MM.1S (cell line): Measurements from ENCODE around the gene AMBRA1.

Experiments used
- DNase-seq: peaks from one replicate; pipeline ENCODE4 v3.0.0-alpha.2; 2015
- H2AFZ ChIP-seq: fragments of 300-600 bp; sonication (generic); 2 replicates; pipeline ENCODE4 v1.6.0; 2016; ENCODE audit warnings: antibody characterized with exemption, low read length
- H3F3A ChIP-seq: fragments of 300-600 bp; sonication (generic); 2 replicates; pipeline ENCODE4 v1.6.1; 2016; ENCODE audit warnings: mild to moderate bottlenecking, antibody characterized with exemption, low read length, moderate library complexity, mixed read lengths; ENCODE audit not compliant: insufficient read depth
- H3K27ac ChIP-seq: fragments of 300-600 bp; sonication (generic); 2 replicates; pipeline ENCODE4 v1.5.1; 2016; ENCODE audit warnings: mild to moderate bottlenecking, low read length
- H3K27me3 ChIP-seq: fragments of 300-600 bp; sonication (generic); replicated peaks from 2 replicates; pipeline ENCODE4 v1.6.0; 2016; ENCODE audit warnings: low read length; ENCODE audit not compliant: insufficient read depth
- H3K36me3 ChIP-seq: fragments of 300-600 bp; sonication (generic); replicated peaks from 2 replicates; pipeline ENCODE4 v1.6.1; 2016; ENCODE audit warnings: mild to moderate bottlenecking, low read length, mixed read lengths; ENCODE audit not compliant: insufficient read depth
- H3K4me1 ChIP-seq: fragments of 300-600 bp; sonication (generic); 2 replicates; pipeline ENCODE4 v1.6.1; 2016; ENCODE audit warnings: low read length, mixed read lengths
- H3K4me2 ChIP-seq: fragments of 300-600 bp; sonication (generic); 2 replicates; pipeline ENCODE4 v1.6.0; 2016; ENCODE audit warnings: low read depth, low read length
- H3K4me3 ChIP-seq: fragments of 300-600 bp; sonication (generic); 2 replicates; pipeline ENCODE4 v1.5.1; 2016; ENCODE audit warnings: low read length, mixed read lengths
- H3K79me2 ChIP-seq: fragments of 300-600 bp; sonication (generic); 2 replicates; pipeline ENCODE4 v1.6.1; 2016; ENCODE audit warnings: mixed run types, low read length, mixed read lengths
- H3K9ac ChIP-seq: fragments of 300-600 bp; sonication (generic); 2 replicates; pipeline ENCODE4 v1.6.1; 2016; ENCODE audit warnings: low read length, mixed read lengths
- H3K9me2 ChIP-seq: fragments of 300-600 bp; sonication (generic); replicated peaks from 2 replicates; pipeline ENCODE4 v1.6.1; 2016; ENCODE audit warnings: mild to moderate bottlenecking, low read length, mixed read lengths; ENCODE audit not compliant: insufficient read depth
- H3K9me3 ChIP-seq: fragments of 300-600 bp; sonication (generic); replicated peaks from 2 replicates; pipeline ENCODE4 v1.6.1; 2016; ENCODE audit warnings: mild to moderate bottlenecking, low read length, mixed read lengths; ENCODE audit not compliant: insufficient read depth
- H4K20me1 ChIP-seq: fragments of 300-600 bp; sonication (generic); 2 replicates; pipeline ENCODE4 v1.6.1; 2016; ENCODE audit warnings: mild to moderate bottlenecking, low read length, moderate library complexity, mixed read lengths; ENCODE audit not compliant: insufficient read depth
- CTCF ChIP-seq: fragments of 300-600 bp; sonication (generic); IDR thresholded peaks from 2 replicates; pipeline ENCODE4 v1.5.1; 2016; ENCODE audit warnings: antibody characterized with exemption, low read length, mixed read lengths
- EZH2 ChIP-seq: fragments of 300-600 bp; sonication (generic); optimal IDR thresholded peaks from 2 replicates; pipeline ENCODE3; 2017; ENCODE audit warnings: low read depth, mild to moderate bottlenecking, antibody characterized with exemption, low read length, mixed read lengths
- EZH2phosphoT487 ChIP-seq: fragments of 300-600 bp; sonication (generic); IDR thresholded peaks from 2 replicates; pipeline ENCODE4 v1.6.1; 2018; ENCODE audit warnings: antibody characterized with exemption, low read length

AMBRA1 gene

DNA sequence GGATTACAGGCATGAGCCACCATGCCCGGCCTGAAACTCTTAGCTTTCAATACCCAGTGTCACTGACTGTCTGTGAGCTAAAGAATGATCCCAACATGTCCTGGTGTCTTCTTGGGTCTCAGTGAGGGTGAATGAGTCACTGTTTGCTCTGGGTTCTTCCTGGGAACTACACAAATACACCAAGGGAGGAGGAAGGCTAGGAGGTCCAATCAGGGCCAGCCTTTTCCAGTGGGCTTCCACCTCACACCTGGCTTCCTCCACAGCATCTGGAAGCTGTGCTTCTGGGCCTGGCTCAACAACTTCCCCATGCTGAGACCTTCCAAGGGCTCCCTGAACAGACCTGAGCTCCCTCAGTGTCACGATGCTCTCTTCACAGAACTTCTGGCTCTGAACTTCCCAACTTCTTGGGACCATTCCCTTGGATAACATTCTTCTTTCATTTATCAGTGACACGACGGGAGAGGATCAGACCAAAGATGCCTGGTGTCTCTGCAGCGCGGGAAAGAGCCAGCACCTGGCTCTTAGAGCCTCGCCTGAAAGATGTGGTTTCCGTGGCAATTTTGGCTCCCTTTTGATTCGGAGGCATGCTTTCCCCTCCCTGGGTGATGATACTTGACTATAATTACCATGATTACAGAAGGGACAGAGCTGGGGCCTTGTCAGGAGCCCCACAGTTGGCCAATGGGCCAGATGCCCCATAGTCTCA is 179.9 kb downstream of the AMBRA1 start:
- no peak overlapping the region for H3K9ac ChIP-seq
- no peaks in the 10 kb centered on the region for H3K9me2 ChIP-seq
- H3F3A ChIP-seq = no peaks in the 10 kb centered on the region
- no peak overlapping the region for H3K27ac ChIP-seq
- H3K27me3 ChIP-seq = no peaks in the 10 kb centered on the region
- no peak overlapping the region for H3K4me3 ChIP-seq
- TF ChIP-seq CTCF (no peak), EZH2 (no peak)
- no peaks in the 10 kb centered on the region for H4K20me1 ChIP-seq
- no peaks in the 10 kb centered on the region for H3K4me1 ChIP-seq
- no peak overlapping the region for H2AFZ ChIP-seq
- no peaks in the 10 kb centered on the region for H3K9me3 ChIP-seq
- no peak overlapping the region for H3K4me2 ChIP-seq
- H3K36me3 ChIP-seq = no peaks in the 10 kb centered on the region
- DNase-seq = no peak
- H3K79me2 ChIP-seq = no peaks in the 10 kb centered on the region

GRCh38 chr11:46410021-46410420 is 183.8 kb downstream of the AMBRA1 start:
- no peaks in the 10 kb centered on the region for H3F3A ChIP-seq
- H4K20me1 ChIP-seq = no peaks in the 10 kb centered on the region
- no peak for DNase-seq
- no peaks in the 10 kb centered on the region for H3K9me3 ChIP-seq
- no peak overlapping the region for H3K27ac ChIP-seq
- H3K27me3 ChIP-seq = no peaks in the 10 kb centered on the region
- H3K36me3 ChIP-seq = 0 out of 2 replicates have a peak, but pooled peaks cover 5% of the 10 kb centered on the region
- no peak overlapping the region for H3K4me2 ChIP-seq
- TF ChIP-seq EZH2phosphoT487 (no peak), CTCF (no peak), EZH2 (no peak)
- no peak overlapping the region for H2AFZ ChIP-seq
- no peaks in the 10 kb centered on the region for H3K4me1 ChIP-seq
- no peaks in the 10 kb centered on the region for H3K9me2 ChIP-seq
- no peak overlapping the region for H3K9ac ChIP-seq
- no peaks in the 10 kb centered on the region for H3K79me2 ChIP-seq
- H3K4me3 ChIP-seq = no peak overlapping the region

DNA sequence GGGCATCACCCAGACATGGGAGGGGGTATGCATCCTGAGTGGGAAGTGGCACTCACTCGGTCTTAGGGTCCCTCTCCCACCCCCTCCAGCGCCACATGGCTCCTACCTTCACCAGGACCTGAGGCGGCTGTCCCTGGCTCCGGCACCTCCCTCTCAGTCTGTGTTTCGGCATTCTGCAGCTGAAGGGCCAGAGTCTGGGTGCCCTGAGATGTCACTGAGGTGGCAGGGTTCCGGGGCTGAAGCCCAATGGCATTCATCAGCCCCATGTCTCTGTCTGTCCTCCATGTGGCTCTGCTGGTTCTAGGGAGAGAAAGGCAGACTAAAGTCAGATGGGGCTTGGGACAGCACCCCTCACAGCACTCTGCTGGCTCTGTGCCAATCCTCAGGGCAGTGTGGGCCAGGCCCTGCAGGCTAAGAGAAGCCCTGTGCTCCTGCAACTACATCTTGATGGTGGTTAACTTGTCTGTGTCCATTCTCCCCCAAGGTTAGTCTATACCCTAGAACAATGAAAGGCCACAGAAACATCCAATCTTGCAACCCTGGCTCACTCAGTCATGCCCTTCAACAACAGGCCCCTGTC is 185.3 kb downstream of the AMBRA1 start:
- H4K20me1 ChIP-seq = no peaks in the 10 kb centered on the region
- TF ChIP-seq EZH2 (no peak), EZH2phosphoT487 (no peak), CTCF (no peak)
- no peaks in the 10 kb centered on the region for H3K9me3 ChIP-seq
- H3K27ac ChIP-seq = no peak overlapping the region
- no peaks in the 10 kb centered on the region for H3K79me2 ChIP-seq
- no peak for DNase-seq
- no peak overlapping the region for H2AFZ ChIP-seq
- H3K9me2 ChIP-seq = no peaks in the 10 kb centered on the region
- 0 out of 2 replicates have a peak, but pooled peaks cover 5% of the 10 kb centered on the region for H3K36me3 ChIP-seq
- H3F3A ChIP-seq = no peaks in the 10 kb centered on the region
- no peak overlapping the region for H3K4me3 ChIP-seq
- no peaks in the 10 kb centered on the region for H3K4me1 ChIP-seq
- no peak overlapping the region for H3K4me2 ChIP-seq
- no peaks in the 10 kb centered on the region for H3K27me3 ChIP-seq
- no peak overlapping the region for H3K9ac ChIP-seq
